Coronary artery (tissue), 2 donors: ENCODE results near the gene ACTL6B.

Source experiments
- DNase-seq: peaks from one replicate; pipeline ENCODE4 v3.0.0-alpha.2; 2017; ENCODE audit warnings: low spot score
- H3K27ac ChIP-seq, 2 donors: fragments of 200-600 bp; sonication (generic); one replicate each; pipeline ENCODE4 v1.5.1; 2016 to 2019
- H3K4me3 ChIP-seq: fragments of 200-600 bp; sonication (generic); 2 replicates; pipeline ENCODE4 v1.5.1; 2016; ENCODE audit warnings: mild to moderate bottlenecking, moderate library complexity
- CTCF ChIP-seq: fragments of 200-600 bp; sonication (generic); IDR thresholded peaks from one replicate; pipeline ENCODE4 v1.5.1; 2019; ENCODE audit warnings: antibody characterized with exemption

ACTL6B gene

GRCh38 chr7:100626530-100627237, 29.6 kb downstream of the ACTL6B start:
- peak overlapping the region in 1 of 2 donors; percentile 43 for H3K27ac ChIP-seq

GRCh38 chr7:100626055-100626454, 30.2 kb downstream of the ACTL6B start:
- Histone ChIP-seq H3K27ac (no peak overlapping the region), H3K4me3 (peak overlapping the region; percentile 67)
- no peak for TF ChIP-seq CTCF
- DNase-seq, result no peak

More at GRCh38 chr7:100626530-100627237, 29.6 kb downstream of the ACTL6B start:
- DNase-seq, result peak; percentile 86
- peak overlapping the region; percentile 67 for H3K4me3 ChIP-seq
- no peak for TF ChIP-seq CTCF

- no peak overlapping the region for H3K27ac ChIP-seq
- no peak for DNase-seq
- H3K4me3 ChIP-seq, result no peak overlapping the region
- TF ChIP-seq CTCF, result no peak
Observed at GRCh38 chr7:100623951-100624824, 32.1 kb downstream of the ACTL6B start.

- H3K27ac ChIP-seq, result no peak overlapping the region
- no peak overlapping the region for H3K4me3 ChIP-seq
- DNase-seq, result no peak
- no peak for TF ChIP-seq CTCF
Observed at GRCh38 chr7:100621554-100621953, 34.7 kb downstream of the ACTL6B start.

- Histone ChIP-seq H3K27ac (no peak overlapping the region), H3K4me3 (no peak overlapping the region)
- no peak for TF ChIP-seq CTCF
- DNase-seq, result no peak
Observed at GRCh38 chr7:100620804-100621203, 35.4 kb downstream of the ACTL6B start.

- TF ChIP-seq CTCF, result no peak
- H3K4me3 ChIP-seq, result no peak overlapping the region
- no peak for DNase-seq
- no peak overlapping the region for H3K27ac ChIP-seq
Observed at GRCh38 chr7:100620239-100620638, 36.0 kb downstream of the ACTL6B start.
